Fibroblast of peridontal ligament (primary cell): ENCODE measurements around the gene VHLL.

Experiments
- DNase-seq: peaks from one replicate; pipeline ENCODE4 v3.0.0-alpha.2; 2010; ENCODE audit errors: extremely low read depth

The VHLL gene

DNA sequence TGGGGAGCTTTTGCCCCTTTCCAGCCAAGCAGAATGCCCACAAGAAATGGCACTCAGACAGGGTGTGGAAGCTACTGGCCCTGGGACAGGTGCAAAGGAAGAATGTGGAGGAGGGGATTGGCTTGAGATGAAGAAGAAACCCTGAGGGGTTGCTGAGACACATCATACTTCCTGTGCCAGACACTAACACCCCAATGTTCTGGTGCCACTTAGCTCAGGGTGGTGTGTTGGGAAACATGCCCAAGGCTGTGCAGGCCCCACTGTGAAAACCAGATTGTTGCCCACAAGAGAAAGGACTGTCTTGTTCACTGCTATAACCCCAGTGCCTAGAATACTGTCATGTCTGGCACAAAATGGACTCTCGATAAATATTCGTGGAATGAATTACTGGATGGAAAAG, 41.4 kb downstream of the VHLL start:
- no peak for DNase-seq

DNA sequence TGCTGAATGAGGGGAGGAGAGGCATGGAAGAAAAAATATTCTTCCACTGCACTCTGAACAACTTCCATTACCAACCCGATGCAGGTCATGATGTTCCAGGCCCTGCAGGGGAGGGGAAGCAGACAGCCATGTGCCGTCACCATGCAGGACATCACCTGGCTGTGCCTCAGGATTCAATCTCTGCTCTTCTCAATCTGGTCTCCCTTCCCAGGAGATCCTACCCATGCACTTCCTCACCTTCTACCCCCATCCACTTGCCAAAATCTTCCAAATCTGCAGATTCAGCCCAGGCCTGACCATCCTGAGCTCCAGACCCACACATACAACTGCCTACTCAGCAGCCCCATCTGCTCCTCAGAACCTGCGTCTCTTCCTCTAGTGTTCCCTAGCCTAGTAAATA, 45.5 kb downstream of the VHLL start:
- no peak for DNase-seq

DNA sequence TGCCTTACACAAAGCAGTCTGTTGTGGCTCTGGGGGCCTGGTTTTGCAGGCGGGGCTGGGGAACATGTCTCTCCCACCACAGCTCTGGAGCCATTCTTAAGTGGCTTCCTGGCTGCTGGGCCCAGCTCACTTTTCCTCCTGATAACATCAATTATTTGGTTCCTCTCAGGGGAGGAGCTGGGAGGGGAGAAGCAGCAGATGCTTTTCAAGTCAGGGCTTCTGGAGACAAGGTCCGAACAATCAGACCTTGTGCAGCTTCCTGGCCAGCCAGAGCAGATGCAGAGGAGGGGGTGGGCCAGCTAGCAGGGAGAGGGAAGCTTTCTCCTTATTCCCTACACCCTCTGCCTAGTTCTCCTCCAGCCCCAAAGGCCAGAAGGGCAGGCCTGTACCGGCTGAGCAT, 47.6 kb downstream of the VHLL start:
- no peak for DNase-seq

DNA sequence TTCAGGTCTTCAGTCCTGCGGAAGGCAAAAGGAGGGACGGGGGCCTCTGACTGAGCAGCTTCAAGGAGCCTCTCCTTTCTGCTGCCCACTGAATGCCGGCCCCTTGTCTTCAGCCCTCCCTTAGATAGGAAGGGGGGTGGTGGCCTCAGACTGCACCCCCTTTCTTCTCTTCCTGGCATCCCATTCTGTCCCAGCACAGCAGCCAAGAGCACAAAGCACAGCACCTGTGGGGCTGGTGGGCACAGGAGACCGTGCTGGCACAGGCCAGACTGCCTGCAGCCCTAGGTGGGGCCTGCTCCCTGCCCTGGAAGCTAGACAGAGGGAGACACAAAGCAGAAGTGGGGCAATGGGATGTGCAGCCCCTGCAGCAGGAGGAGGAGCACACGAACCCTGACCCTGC, 49.5 kb downstream of the VHLL start:
- no peak for DNase-seq
